ENCODE measurements around the gene PRMT1. TPM values are rescaled to one million over a fixed set of nuclear protein-coding genes. Genes with fewer than 3 reads are reported as not detected.

PRMT1 gene
- total RNA-seq, 1 experiment from 2014 or later = 527 TPM

DNA sequence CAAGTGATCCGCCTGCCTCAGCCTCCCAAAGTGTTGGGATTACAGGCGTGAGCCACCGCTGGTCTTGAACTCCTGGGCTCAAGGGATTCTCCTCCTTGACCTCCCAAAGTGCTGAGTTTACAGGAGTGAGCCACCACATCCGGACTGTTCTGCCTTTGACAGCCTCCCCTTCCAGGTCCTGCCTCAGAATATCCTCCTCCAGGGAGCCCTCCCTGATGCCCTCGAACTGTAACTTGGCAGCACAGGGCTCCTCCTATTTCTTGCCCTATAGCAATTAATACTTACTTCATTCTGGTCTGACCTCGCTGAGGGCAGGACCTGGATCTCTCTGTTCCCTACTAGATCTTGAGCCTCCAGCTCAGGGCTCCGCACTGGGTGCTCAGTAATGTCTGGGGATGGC lies 19.8 kb downstream of the PRMT1 start:
- TF ChIP-seq NFYB (CRISPR knock-in tag; conservative IDR thresholded peaks at IDR 0.05; ENCODE audit: low read depth) = no peak
- no peak for TF ChIP-seq ZNF219 (CRISPR knock-in tag; IDR thresholded peaks at IDR 0.05; ENCODE audit: borderline replicate concordance)
- TF ChIP-seq TEAD4 (CRISPR knock-in tag; IDR thresholded peaks at IDR 0.05) = no peak
- TF ChIP-seq, protein P1, sequence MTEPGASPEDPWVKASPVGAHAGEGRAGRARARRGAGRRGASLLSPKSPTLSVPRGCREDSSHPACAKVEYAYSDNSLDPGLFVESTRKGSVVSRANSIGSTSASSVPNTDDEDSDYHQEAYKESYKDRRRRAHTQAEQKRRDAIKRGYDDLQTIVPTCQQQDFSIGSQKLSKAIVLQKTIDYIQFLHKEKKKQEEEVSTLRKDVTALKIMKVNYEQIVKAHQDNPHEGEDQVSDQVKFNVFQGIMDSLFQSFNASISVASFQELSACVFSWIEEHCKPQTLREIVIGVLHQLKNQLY (CRISPR knock-in tag; IDR thresholded peaks at IDR 0.05) = no peak
- no peak for TF ChIP-seq NFATC4 (CRISPR knock-in tag; IDR thresholded peaks at IDR 0.05)
- TF ChIP-seq EMX1 (CRISPR knock-in tag; IDR thresholded peaks at IDR 0.05) = no peak
- TF ChIP-seq, protein P2, sequence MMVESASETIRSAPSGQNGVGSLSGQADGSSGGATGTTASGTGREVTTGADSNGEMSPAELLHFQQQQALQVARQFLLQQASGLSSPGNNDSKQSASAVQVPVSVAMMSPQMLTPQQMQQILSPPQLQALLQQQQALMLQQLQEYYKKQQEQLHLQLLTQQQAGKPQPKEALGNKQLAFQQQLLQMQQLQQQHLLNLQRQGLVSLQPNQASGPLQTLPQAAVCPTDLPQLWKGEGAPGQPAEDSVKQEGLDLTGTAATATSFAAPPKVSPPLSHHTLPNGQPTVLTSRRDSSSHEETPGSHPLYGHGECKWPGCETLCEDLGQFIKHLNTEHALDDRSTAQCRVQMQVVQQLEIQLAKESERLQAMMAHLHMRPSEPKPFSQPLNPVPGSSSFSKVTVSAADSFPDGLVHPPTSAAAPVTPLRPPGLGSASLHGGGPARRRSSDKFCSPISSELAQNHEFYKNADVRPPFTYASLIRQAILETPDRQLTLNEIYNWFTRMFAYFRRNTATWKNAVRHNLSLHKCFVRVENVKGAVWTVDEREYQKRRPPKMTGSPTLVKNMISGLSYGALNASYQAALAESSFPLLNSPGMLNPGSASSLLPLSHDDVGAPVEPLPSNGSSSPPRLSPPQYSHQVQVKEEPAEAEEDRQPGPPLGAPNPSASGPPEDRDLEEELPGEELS (CRISPR knock-in tag; IDR thresholded peaks at IDR 0.05) = no peak
- TF ChIP-seq OVOL2 (CRISPR knock-in tag; IDR thresholded peaks at IDR 0.05; ENCODE audit: borderline replicate concordance) = no peak
- no peak for TF ChIP-seq JUN (CRISPR knock-in tag; IDR thresholded peaks at IDR 0.05)
- CTCF ChIA-PET = interaction anchor here (1.0 to 1.4 kb wide), 2 partner anchors 13 to 16 kb away, joined by 4 read pairs; no protein-coding TSS in a partner anchor
- H3K36me3 Mint-ChIP-seq = peaks cover 28% of the 10 kb centered on the region
- H3K27me3 Mint-ChIP-seq (ENCODE audit: low read depth) = no peaks in the 10 kb centered on the region
- POLR2A ChIA-PET = no interaction called here
- no peak for DNase-seq (ENCODE audit: low spot score)
- no peak for ATAC-seq
- H3K9me3 Mint-ChIP-seq = peaks cover 3% of the 10 kb centered on the region
- H3K27ac Mint-ChIP-seq = no peak overlapping the region
- H3K4me3 Mint-ChIP-seq = no peak overlapping the region
- peaks cover 7% of the 10 kb centered on the region; the same call in 1 of the 2 replicates for H3K4me1 Mint-ChIP-seq

DNA sequence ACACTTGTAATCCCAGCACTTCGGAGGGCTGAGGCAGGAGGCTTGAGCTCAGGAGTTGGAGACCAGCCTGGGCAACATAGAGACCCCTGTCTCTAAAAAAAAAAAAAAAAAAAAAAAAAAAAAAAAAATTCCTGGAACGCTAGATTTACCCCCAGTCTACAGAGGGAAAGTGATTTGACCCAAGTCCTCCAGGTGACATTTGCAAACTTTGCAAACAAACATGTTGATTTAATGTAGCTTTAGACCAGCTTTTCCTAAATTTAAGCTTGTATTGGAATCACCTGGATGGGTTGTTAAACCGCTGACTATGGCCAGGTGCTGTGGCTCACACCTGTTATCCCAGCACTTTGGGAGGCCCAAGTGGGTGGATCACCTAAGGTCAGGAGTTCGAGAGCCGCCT lies 22.3 kb downstream of the PRMT1 start:
- TF ChIP-seq, protein P3, sequence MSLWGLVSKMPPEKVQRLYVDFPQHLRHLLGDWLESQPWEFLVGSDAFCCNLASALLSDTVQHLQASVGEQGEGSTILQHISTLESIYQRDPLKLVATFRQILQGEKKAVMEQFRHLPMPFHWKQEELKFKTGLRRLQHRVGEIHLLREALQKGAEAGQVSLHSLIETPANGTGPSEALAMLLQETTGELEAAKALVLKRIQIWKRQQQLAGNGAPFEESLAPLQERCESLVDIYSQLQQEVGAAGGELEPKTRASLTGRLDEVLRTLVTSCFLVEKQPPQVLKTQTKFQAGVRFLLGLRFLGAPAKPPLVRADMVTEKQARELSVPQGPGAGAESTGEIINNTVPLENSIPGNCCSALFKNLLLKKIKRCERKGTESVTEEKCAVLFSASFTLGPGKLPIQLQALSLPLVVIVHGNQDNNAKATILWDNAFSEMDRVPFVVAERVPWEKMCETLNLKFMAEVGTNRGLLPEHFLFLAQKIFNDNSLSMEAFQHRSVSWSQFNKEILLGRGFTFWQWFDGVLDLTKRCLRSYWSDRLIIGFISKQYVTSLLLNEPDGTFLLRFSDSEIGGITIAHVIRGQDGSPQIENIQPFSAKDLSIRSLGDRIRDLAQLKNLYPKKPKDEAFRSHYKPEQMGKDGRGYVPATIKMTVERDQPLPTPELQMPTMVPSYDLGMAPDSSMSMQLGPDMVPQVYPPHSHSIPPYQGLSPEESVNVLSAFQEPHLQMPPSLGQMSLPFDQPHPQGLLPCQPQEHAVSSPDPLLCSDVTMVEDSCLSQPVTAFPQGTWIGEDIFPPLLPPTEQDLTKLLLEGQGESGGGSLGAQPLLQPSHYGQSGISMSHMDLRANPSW (CRISPR knock-in tag; conservative IDR thresholded peaks at IDR 0.05; ENCODE audit: low read depth) = no peak
- TF ChIP-seq, protein P4, sequence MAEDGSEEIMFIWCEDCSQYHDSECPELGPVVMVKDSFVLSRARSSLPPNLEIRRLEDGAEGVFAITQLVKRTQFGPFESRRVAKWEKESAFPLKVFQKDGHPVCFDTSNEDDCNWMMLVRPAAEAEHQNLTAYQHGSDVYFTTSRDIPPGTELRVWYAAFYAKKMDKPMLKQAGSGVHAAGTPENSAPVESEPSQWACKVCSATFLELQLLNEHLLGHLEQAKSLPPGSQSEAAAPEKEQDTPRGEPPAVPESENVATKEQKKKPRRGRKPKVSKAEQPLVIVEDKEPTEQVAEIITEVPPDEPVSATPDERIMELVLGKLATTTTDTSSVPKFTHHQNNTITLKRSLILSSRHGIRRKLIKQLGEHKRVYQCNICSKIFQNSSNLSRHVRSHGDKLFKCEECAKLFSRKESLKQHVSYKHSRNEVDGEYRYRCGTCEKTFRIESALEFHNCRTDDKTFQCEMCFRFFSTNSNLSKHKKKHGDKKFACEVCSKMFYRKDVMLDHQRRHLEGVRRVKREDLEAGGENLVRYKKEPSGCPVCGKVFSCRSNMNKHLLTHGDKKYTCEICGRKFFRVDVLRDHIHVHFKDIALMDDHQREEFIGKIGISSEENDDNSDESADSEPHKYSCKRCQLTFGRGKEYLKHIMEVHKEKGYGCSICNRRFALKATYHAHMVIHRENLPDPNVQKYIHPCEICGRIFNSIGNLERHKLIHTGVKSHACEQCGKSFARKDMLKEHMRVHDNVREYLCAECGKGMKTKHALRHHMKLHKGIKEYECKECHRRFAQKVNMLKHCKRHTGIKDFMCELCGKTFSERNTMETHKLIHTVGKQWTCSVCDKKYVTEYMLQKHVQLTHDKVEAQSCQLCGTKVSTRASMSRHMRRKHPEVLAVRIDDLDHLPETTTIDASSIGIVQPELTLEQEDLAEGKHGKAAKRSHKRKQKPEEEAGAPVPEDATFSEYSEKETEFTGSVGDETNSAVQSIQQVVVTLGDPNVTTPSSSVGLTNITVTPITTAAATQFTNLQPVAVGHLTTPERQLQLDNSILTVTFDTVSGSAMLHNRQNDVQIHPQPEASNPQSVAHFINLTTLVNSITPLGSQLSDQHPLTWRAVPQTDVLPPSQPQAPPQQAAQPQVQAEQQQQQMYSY (CRISPR knock-in tag; IDR thresholded peaks at IDR 0.05) = no peak
- TF ChIP-seq TEAD1 (CRISPR knock-in tag; IDR thresholded peaks at IDR 0.05) = no peak
- TF ChIP-seq, protein P5, sequence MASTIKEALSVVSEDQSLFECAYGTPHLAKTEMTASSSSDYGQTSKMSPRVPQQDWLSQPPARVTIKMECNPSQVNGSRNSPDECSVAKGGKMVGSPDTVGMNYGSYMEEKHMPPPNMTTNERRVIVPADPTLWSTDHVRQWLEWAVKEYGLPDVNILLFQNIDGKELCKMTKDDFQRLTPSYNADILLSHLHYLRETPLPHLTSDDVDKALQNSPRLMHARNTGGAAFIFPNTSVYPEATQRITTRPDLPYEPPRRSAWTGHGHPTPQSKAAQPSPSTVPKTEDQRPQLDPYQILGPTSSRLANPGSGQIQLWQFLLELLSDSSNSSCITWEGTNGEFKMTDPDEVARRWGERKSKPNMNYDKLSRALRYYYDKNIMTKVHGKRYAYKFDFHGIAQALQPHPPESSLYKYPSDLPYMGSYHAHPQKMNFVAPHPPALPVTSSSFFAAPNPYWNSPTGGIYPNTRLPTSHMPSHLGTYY (CRISPR knock-in tag; IDR thresholded peaks at IDR 0.05) = no peak
- no peak for TF ChIP-seq GABPB1 (CRISPR knock-in tag; IDR thresholded peaks at IDR 0.05)
- TF ChIP-seq, protein P6, sequence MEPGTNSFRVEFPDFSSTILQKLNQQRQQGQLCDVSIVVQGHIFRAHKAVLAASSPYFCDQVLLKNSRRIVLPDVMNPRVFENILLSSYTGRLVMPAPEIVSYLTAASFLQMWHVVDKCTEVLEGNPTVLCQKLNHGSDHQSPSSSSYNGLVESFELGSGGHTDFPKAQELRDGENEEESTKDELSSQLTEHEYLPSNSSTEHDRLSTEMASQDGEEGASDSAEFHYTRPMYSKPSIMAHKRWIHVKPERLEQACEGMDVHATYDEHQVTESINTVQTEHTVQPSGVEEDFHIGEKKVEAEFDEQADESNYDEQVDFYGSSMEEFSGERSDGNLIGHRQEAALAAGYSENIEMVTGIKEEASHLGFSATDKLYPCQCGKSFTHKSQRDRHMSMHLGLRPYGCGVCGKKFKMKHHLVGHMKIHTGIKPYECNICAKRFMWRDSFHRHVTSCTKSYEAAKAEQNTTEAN (CRISPR knock-in tag; IDR thresholded peaks at IDR 0.05) = no peak
- TF ChIP-seq NR3C1 (CRISPR knock-in tag; conservative IDR thresholded peaks at IDR 0.05; ENCODE audit: low read depth) = no peak
- ChIA-PET POLR2A (no interaction called here), CTCF (no interaction called here)
- Mint-ChIP-seq H3K36me3 (peaks cover 20% of the 10 kb centered on the region), H3K4me1 (no peaks in the 10 kb centered on the region), H3K9me3 (no peaks in the 10 kb centered on the region), H3K27me3 (ENCODE audit: low read depth) (no peaks in the 10 kb centered on the region), H3K27ac (no peak overlapping the region), H3K4me3 (no peak overlapping the region)
- ATAC-seq (no peak), DNase-seq (ENCODE audit: low spot score) (no peak)

All from WTC11 (cell line).